ENCODE results near the gene GRB7.

Gene GRB7

DNA sequence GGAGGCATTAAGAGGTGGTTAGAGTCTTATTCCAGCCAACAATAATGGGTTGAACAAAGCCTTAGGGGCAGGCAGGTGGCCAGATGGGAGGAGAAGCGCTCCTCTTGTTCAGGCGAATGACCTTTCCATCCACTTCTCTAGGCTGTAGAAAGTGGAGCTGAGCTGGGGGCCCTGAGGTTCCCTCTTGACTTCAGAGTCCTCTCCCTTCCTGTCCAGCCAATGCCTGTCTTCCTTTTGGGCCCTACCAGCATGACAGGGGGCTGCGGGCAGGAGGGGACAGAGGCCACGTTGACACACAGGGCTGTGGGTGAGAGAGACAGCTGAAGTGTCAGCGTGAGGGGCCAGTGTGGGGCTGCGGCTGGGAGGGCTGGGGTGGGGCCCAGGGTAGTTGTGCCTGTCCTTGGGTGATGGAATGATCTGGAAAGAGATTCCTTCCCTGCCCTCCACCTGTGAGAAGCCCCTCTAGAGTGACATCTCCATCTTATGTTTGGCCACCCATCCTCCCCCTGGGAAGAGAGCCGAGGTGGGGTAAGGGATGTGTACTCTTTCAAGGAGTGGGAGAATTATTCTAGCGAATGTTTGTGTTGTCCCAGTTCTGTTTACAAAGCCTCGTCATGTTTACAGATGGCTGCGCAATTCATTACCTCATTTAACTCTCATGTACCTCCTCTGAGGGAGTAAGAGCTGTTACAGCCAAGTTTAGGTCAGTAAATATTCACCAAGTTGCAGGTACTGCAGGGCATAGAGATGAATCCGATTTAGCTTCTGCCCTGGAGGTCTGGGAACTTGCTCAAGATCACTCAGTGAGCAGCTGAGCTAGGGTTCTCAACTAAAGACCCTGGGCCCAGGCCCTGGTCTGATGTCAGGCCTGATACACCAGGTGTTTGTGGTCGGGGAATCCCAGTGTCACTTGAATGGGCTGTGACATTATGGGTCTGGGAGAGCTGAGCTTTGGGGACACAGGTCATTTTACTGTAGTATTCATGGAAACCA, 34.5 kb upstream of the GRB7 start:
- Histone ChIP-seq H3K27ac (ENCODE audit: insufficient read depth in 1 of 2, low read depth in 1 of 2, low read length in 2 of 2, poor library complexity in 1 of 2, severe bottlenecking in 2 of 2) (no peak overlapping the region), H3K4me3 (ENCODE audit: control insufficient read depth in 1 of 7, extremely low read depth in 1 of 7, insufficient read depth in 4 of 7, low read depth in 2 of 7, low read length in 6 of 7) (no peak overlapping the region), H3K9me3 (ENCODE audit: control extremely low read depth in 1 of 5, control insufficient read depth in 4 of 5, insufficient read depth in 2 of 5, low read depth in 1 of 5, low read length in 4 of 5) (no peaks in the 10 kb centered on the region), H3K27me3 (replicated peaks in 2 of 5; ENCODE audit: control insufficient read depth in 4 of 5, insufficient read depth in 5 of 5, low read length in 4 of 5) (peaks cover 0 to 40% (median 14%) of the 10 kb centered on the region in 5 experiments), H3K36me3 (ENCODE audit: control insufficient read depth in 4 of 4, insufficient read depth in 4 of 4, low read length in 3 of 4) (no peaks in the 10 kb centered on the region), H3K4me1 (ENCODE audit: control extremely low read depth in 1 of 4, control insufficient read depth in 4 of 4, insufficient read depth in 4 of 4, low read length in 3 of 4) (peaks cover 0 to 11% (median 10%) of the 10 kb centered on the region in 4 experiments)
- CTCF ChIA-PET, result no interaction called here
- WGBS (ENCODE audit: insufficient coverage), result 98% methylated on average over 5 of the region's 12 CpGs
- POLR2A ChIA-PET, result no interaction called here
- DNase-seq, result no peak

DNA sequence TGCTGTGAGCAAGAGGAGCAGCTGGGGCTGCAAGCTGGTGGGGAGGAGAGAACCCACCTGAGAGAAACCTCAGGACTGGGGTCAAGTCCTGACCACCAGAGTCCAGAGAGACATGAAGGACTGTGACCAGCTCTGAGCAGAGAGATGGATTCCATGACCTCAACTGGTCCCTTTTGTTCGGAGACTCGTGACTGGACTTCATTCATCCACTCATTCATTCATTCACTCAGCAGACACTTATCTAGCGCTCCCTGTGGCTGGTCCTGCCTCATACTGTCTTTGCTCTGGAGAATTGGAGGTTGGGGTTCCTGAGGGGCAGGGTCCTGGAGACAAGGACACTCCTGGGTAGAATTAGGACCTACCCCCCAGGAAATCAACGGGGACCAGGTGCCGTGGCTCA, 33.8 kb upstream of the GRB7 start:
- peaks cover 0 to 36% (median 14%) of the 10 kb centered on the region in 5 experiments for H3K27me3 ChIP-seq (replicated peaks in 2 of 5; ENCODE audit: control insufficient read depth in 4 of 5, insufficient read depth in 5 of 5, low read length in 4 of 5)
- no peak overlapping the region for H3K4me3 ChIP-seq (ENCODE audit: control insufficient read depth in 1 of 7, extremely low read depth in 1 of 7, insufficient read depth in 4 of 7, low read depth in 2 of 7, low read length in 6 of 7)
- DNase-seq, result no peak
- peaks cover 0 to 11% (median 10%) of the 10 kb centered on the region in 4 experiments for H3K4me1 ChIP-seq (ENCODE audit: control extremely low read depth in 1 of 4, control insufficient read depth in 4 of 4, insufficient read depth in 4 of 4, low read length in 3 of 4)
- H3K27ac ChIP-seq (ENCODE audit: insufficient read depth in 1 of 2, low read depth in 1 of 2, low read length in 2 of 2, poor library complexity in 1 of 2, severe bottlenecking in 2 of 2), result no peak overlapping the region
- ChIA-PET POLR2A (no interaction called here), CTCF (no interaction called here)
- WGBS (ENCODE audit: insufficient coverage), result 82% methylated on average over 1 of the region's 5 CpGs
- H3K36me3 ChIP-seq (ENCODE audit: control insufficient read depth in 4 of 4, insufficient read depth in 4 of 4, low read length in 3 of 4), result no peaks in the 10 kb centered on the region
- no peaks in the 10 kb centered on the region for H3K9me3 ChIP-seq (ENCODE audit: control extremely low read depth in 1 of 5, control insufficient read depth in 4 of 5, insufficient read depth in 2 of 5, low read depth in 1 of 5, low read length in 4 of 5)

DNA sequence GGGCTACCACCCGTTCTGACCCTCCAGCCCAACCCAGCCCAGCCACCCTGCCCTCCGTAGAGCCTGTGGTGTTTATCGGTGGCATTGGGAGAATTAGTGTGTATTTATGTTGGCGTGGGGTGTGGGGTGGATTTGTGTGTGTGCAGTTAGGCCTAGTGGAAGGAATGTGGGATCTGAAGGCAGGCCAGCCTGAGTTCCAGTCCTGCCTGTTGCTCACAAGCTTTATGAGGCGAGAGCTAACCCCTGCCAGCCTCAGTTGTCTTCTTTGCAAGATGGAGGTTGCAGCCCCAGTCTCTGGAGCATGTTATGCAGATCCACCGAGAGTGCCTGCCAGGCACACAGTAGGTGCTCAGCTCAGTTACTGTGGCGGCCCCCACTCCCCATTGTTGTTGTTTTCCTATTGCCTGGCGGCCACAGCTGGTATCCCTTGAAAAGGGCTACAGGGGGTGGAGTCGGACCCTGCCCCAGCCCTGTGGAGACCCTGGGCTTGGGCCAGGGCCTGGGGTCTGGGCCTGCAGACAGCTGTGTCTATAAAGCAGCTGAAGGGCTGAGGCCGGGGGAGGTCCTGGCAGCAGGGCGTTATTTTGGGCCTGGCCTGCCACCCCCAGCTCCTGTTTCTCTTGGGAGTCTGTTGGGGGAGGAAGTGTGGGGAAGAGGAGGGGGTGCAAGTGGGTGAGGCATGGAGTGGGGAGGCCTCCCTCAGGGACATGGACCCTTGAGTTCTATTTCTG, 32.8 kb upstream of the GRB7 start:
- Histone ChIP-seq H3K4me3 (ENCODE audit: control insufficient read depth in 1 of 7, extremely low read depth in 1 of 7, insufficient read depth in 4 of 7, low read depth in 2 of 7, low read length in 6 of 7) (no peak overlapping the region), H3K27ac (ENCODE audit: insufficient read depth in 1 of 2, low read depth in 1 of 2, low read length in 2 of 2, poor library complexity in 1 of 2, severe bottlenecking in 2 of 2) (no peak overlapping the region), H3K4me1 (ENCODE audit: control extremely low read depth in 1 of 4, control insufficient read depth in 4 of 4, insufficient read depth in 4 of 4, low read length in 3 of 4) (peaks cover 0 to 9% (median 7%) of the 10 kb centered on the region in 4 experiments), H3K27me3 (replicated peaks in 2 of 5; ENCODE audit: control insufficient read depth in 4 of 5, insufficient read depth in 5 of 5, low read length in 4 of 5) (peaks cover 0 to 26% (median 12%) of the 10 kb centered on the region in 5 experiments), H3K9me3 (ENCODE audit: control extremely low read depth in 1 of 5, control insufficient read depth in 4 of 5, insufficient read depth in 2 of 5, low read depth in 1 of 5, low read length in 4 of 5) (no peaks in the 10 kb centered on the region), H3K36me3 (ENCODE audit: control insufficient read depth in 4 of 4, insufficient read depth in 4 of 4, low read length in 3 of 4) (no peaks in the 10 kb centered on the region)
- CTCF ChIA-PET, result interaction anchor here (0.9 kb wide), 1 partner anchor 10 kb away, joined by 3 read pairs; no protein-coding TSS in a partner anchor
- 100% methylated on average over 7 of the region's 11 CpGs for WGBS (ENCODE audit: insufficient coverage)
- no peak for DNase-seq
- POLR2A ChIA-PET, result interaction anchor here (0.7 kb wide), 1 partner anchor 14 kb away, joined by 4 read pairs; no protein-coding TSS in a partner anchor

DNA sequence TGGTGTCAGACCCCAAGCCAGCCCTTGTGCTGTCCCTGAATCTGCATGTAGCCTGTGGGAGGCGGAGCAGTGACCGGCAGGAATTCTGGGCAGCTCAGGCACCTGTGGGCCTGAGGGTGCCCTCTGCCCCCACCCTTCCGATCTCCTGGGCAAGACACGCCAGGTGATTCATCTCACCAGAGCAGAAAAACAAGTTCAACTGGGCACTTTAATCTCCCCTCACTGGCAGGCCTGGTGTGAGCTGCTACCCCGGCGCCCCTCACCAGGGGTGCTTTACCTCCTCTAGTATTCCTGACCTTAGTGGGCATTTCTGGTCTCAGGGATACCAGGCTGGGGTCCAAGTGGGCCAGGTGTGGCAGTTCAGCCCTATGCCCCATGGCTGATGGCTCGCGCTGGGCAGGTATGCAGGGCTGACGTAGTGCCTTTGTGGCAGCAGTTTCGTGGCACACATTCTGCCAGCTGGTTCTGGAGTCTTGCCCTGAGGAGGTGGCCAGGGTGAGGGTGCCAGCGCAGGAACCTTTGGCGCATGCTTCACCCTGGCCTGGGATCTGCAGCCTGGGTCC, 31.9 kb upstream of the GRB7 start:
- ChIA-PET CTCF (no interaction called here), POLR2A (no interaction called here)
- 98% methylated on average over 12 of the region's 12 CpGs for WGBS (ENCODE audit: insufficient coverage)
- Histone ChIP-seq H3K4me1 (ENCODE audit: control extremely low read depth in 1 of 4, control insufficient read depth in 4 of 4, insufficient read depth in 4 of 4, low read length in 3 of 4) (peaks cover 0 to 5% (median 0%) of the 10 kb centered on the region in 4 experiments), H3K27ac (ENCODE audit: insufficient read depth in 1 of 2, low read depth in 1 of 2, low read length in 2 of 2, poor library complexity in 1 of 2, severe bottlenecking in 2 of 2) (no peak overlapping the region), H3K4me3 (ENCODE audit: control insufficient read depth in 1 of 7, extremely low read depth in 1 of 7, insufficient read depth in 4 of 7, low read depth in 2 of 7, low read length in 6 of 7) (no peak overlapping the region), H3K27me3 (replicated peaks in 2 of 5; ENCODE audit: control insufficient read depth in 4 of 5, insufficient read depth in 5 of 5, low read length in 4 of 5) (peaks cover 0 to 18% (median 12%) of the 10 kb centered on the region in 5 experiments), H3K36me3 (ENCODE audit: control insufficient read depth in 4 of 4, insufficient read depth in 4 of 4, low read length in 3 of 4) (no peaks in the 10 kb centered on the region), H3K9me3 (ENCODE audit: control extremely low read depth in 1 of 5, control insufficient read depth in 4 of 5, insufficient read depth in 2 of 5, low read depth in 1 of 5, low read length in 4 of 5) (no peaks in the 10 kb centered on the region)
- no peak for DNase-seq

- ChIA-PET CTCF (no interaction called here), POLR2A (no interaction called here)
- no peak overlapping the region for H3K4me3 ChIP-seq (ENCODE audit: control insufficient read depth in 1 of 7, extremely low read depth in 1 of 7, insufficient read depth in 4 of 7, low read depth in 2 of 7, low read length in 6 of 7)
- no peak overlapping the region for H3K27ac ChIP-seq (ENCODE audit: insufficient read depth in 1 of 2, low read depth in 1 of 2, low read length in 2 of 2, poor library complexity in 1 of 2, severe bottlenecking in 2 of 2)
- H3K36me3 ChIP-seq (ENCODE audit: control insufficient read depth in 4 of 4, insufficient read depth in 4 of 4, low read length in 3 of 4), result no peaks in the 10 kb centered on the region
- H3K27me3 ChIP-seq (replicated peaks in 2 of 5; ENCODE audit: control insufficient read depth in 4 of 5, insufficient read depth in 5 of 5, low read length in 4 of 5), result peaks cover 0 to 12% (median 7%) of the 10 kb centered on the region in 5 experiments
- H3K9me3 ChIP-seq (ENCODE audit: control extremely low read depth in 1 of 5, control insufficient read depth in 4 of 5, insufficient read depth in 2 of 5, low read depth in 1 of 5, low read length in 4 of 5), result no peaks in the 10 kb centered on the region
- WGBS (ENCODE audit: insufficient coverage), result 93% methylated on average over 5 of the region's 8 CpGs
- DNase-seq, result no peak
- peaks cover 0 to 5% (median 0%) of the 10 kb centered on the region in 4 experiments for H3K4me1 ChIP-seq (ENCODE audit: control extremely low read depth in 1 of 4, control insufficient read depth in 4 of 4, insufficient read depth in 4 of 4, low read length in 3 of 4)
Measured at GRCh38 chr17:39706383-39706782, 31.4 kb upstream of the GRB7 start.

DNA sequence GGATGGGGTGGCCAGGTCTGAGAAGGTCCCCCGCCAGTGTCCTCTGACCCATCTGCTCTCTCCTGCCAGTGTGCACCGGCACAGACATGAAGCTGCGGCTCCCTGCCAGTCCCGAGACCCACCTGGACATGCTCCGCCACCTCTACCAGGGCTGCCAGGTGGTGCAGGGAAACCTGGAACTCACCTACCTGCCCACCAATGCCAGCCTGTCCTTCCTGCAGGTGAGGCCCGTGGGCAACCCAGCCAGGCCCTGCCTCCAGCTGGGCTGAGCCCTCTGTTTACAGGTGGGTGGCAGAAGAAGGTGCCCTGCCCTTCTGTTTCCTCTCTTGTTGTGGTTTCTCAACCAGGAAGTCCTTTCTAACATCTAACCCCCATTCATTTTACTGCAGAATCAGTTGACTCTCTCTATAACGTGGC, 30.8 kb upstream of the GRB7 start:
- Histone ChIP-seq H3K27ac (ENCODE audit: insufficient read depth in 1 of 2, low read depth in 1 of 2, low read length in 2 of 2, poor library complexity in 1 of 2, severe bottlenecking in 2 of 2) (no peak overlapping the region), H3K4me1 (ENCODE audit: control extremely low read depth in 1 of 4, control insufficient read depth in 4 of 4, insufficient read depth in 4 of 4, low read length in 3 of 4) (peaks cover 0 to 5% (median 0%) of the 10 kb centered on the region in 4 experiments), H3K27me3 (replicated peaks in 2 of 5; ENCODE audit: control insufficient read depth in 4 of 5, insufficient read depth in 5 of 5, low read length in 4 of 5) (peaks cover 0 to 7% (median 2%) of the 10 kb centered on the region in 5 experiments), H3K4me3 (ENCODE audit: control insufficient read depth in 1 of 7, extremely low read depth in 1 of 7, insufficient read depth in 4 of 7, low read depth in 2 of 7, low read length in 6 of 7) (no peak overlapping the region), H3K9me3 (ENCODE audit: control extremely low read depth in 1 of 5, control insufficient read depth in 4 of 5, insufficient read depth in 2 of 5, low read depth in 1 of 5, low read length in 4 of 5) (no peaks in the 10 kb centered on the region), H3K36me3 (ENCODE audit: control insufficient read depth in 4 of 4, insufficient read depth in 4 of 4, low read length in 3 of 4) (no peaks in the 10 kb centered on the region)
- CTCF ChIA-PET, result no interaction called here
- 79% methylated on average over 6 of the region's 7 CpGs for WGBS (ENCODE audit: insufficient coverage)
- POLR2A ChIA-PET, result no interaction called here
- no peak for DNase-seq

Measured in common myeloid progenitor, CD34-positive (primary cell).